HCT116 (cell line): Measurements from ENCODE around the gene HEPN1. TPM values are rescaled to one million over a fixed set of nuclear protein-coding genes. Genes with fewer than 3 reads are reported as not detected.

Source experiments
- ATAC-seq: fragments of 200-7000 bp; cut with Tn5 transposase; 2 replicates; pipeline ENCODE4 v1.9.1; 2020; ENCODE audit warnings: mild to moderate bottlenecking, moderate library complexity
- BruUV-seq: library from RNA; stranded (reverse); fragments of 400-500 nt; replicated peaks from 2 replicates; lab custom pipeline; 2021; lab: Mats Ljungman, UMichigan
- CTCF ChIA-PET: fragments of 300-600 bp; sonication (Branson Sonifier 250); formaldehyde crosslinking; loops from one replicate; lab custom pipeline; 2021; ENCODE audit warnings: antibody characterized with exemption; lab: Charles Lee
- POLR2A ChIA-PET: fragments of 300-600, 350-600 bp; sonication (Branson Sonifier 250); formaldehyde crosslinking; loops from one replicate; lab custom pipeline; 2021; ENCODE audit warnings: antibody characterized with exemption; lab: Charles Lee
- RAD21 ChIA-PET, 2 experiments: fragments of 300-600 bp; sonication (Branson Sonifier 250); formaldehyde crosslinking; loops; one replicate each; lab custom pipeline; 2023; ENCODE audit warnings: low total read pairs in 2 of 2; ENCODE audit not compliant: uncharacterized antibody in 2 of 2, unreplicated experiment in 2 of 2, low non-redundant PET in 1 of 2; lab: Charles Lee
- DNase-seq: peaks from one replicate; pipeline ENCODE4 v3.0.0-alpha.2; 2010; ENCODE audit warnings: low read depth, low spot score
- H2AFZ ChIP-seq: fragments of 200-600 bp; shearing (Covaris generic), sonication (generic); 2 replicates; pipeline ENCODE4 v1.6.1; 2017; ENCODE audit warnings: low read depth, mixed run types, mixed read lengths, antibody characterized with exemption, low read length; ENCODE audit not compliant: poor library complexity, severe bottlenecking
- H3K27ac ChIP-seq: 2 replicates; pipeline ENCODE4 v1.5.1; 2012; ENCODE audit warnings: low read depth, low read length
- H3K27me3 ChIP-seq: fragments of 200-600 bp; sonication (generic); 2 replicates; pipeline ENCODE4 v1.6.1; 2016; ENCODE audit warnings: mixed run types, low read length, mixed read lengths; ENCODE audit not compliant: insufficient read depth
- H3K36me3 ChIP-seq, 2 experiments: fragments of 200-500 bp in 1 of 2; fragments of 200-600 bp in 1 of 2; sonication (Bioruptor generic) in 1 of 2; sonication (generic) in 1 of 2; 2 replicates each; pipeline versions ENCODE4 v1.5.1 to v1.6.1; 2014 to 2016; ENCODE audit warnings: low read length in 2 of 2, inconsistent platforms in 1 of 2, mixed read lengths in 1 of 2, mixed run types in 1 of 2; ENCODE audit not compliant: insufficient read depth in 2 of 2, control insufficient read depth in 1 of 2
- H3K4me1 ChIP-seq, 2 experiments: fragments of 200-600 bp in 1 of 2; sonication (generic) in 1 of 2; 2 replicates each; pipeline versions ENCODE4 v1.5.1 to v1.6.1; 2012 to 2017; ENCODE audit warnings: low read length in 2 of 2, inconsistent platforms in 1 of 2, mild to moderate bottlenecking in 1 of 2, mixed read lengths in 1 of 2, mixed run types in 1 of 2, moderate library complexity in 1 of 2; ENCODE audit not compliant: insufficient read depth in 2 of 2, control insufficient read depth in 1 of 2
- H3K4me2 ChIP-seq: fragments of 200-600 bp; sonication (generic); 2 replicates; pipeline ENCODE4 v1.6.1; 2017; ENCODE audit warnings: mixed run types, low read length, mixed read lengths
- H3K4me3 ChIP-seq, 2 experiments: fragments of 200-600 bp in 1 of 2; sonication (generic) in 1 of 2; replicated peaks in 1 of 2; 2 replicates each; pipeline ENCODE4 v1.5.1; 2011 to 2016; ENCODE audit warnings: low read length in 2 of 2, control low read depth in 1 of 2, low read depth in 1 of 2, mild to moderate bottlenecking in 1 of 2, mixed read lengths in 1 of 2, mixed run types in 1 of 2
- H3K79me2 ChIP-seq: fragments of 200-600 bp; sonication (generic); 2 replicates; pipeline ENCODE4 v1.6.1; 2017; ENCODE audit warnings: mild to moderate bottlenecking, mixed run types, low read length, moderate library complexity, mixed read lengths; ENCODE audit not compliant: insufficient read depth
- H3K9ac ChIP-seq: fragments of 200-600 bp; sonication (generic); 2 replicates; pipeline ENCODE4 v1.6.1; 2016; ENCODE audit warnings: low read length, mixed read lengths
- H3K9me2 ChIP-seq: fragments of 200-600 bp; sonication (generic), shearing (Covaris generic); 2 replicates; pipeline ENCODE4 v1.6.1; 2017; ENCODE audit warnings: mixed run types, mild to moderate bottlenecking, moderate library complexity; ENCODE audit not compliant: insufficient read depth
- H3K9me3 ChIP-seq, 2 experiments: fragments of 200-500 bp in 1 of 2; fragments of 200-600 bp in 1 of 2; sonication (Bioruptor generic) in 1 of 2; sonication (generic) in 1 of 2; 2 replicates each; pipeline ENCODE4 v1.6.1; 2014 to 2017; ENCODE audit warnings: low read length in 2 of 2, mixed read lengths in 2 of 2, inconsistent platforms in 1 of 2, low read depth in 1 of 2, mild to moderate bottlenecking in 1 of 2, mixed run types in 1 of 2, moderate library complexity in 1 of 2; ENCODE audit not compliant: control insufficient read depth in 1 of 2, insufficient read depth in 1 of 2
- H4K20me1 ChIP-seq: fragments of 200-600 bp; sonication (generic), shearing (Covaris generic); 2 replicates; pipeline ENCODE4 v1.6.1; 2017; ENCODE audit warnings: mixed run types, mild to moderate bottlenecking, moderate library complexity; ENCODE audit not compliant: insufficient read depth
- ATF3 ChIP-seq: IDR thresholded peaks from 2 replicates; pipeline ENCODE4 v1.6.1; 2012
- CBX3 ChIP-seq: IDR thresholded peaks from 2 replicates; pipeline ENCODE4 v1.6.1; 2012; ENCODE audit warnings: low read depth
- EGR1 ChIP-seq: IDR thresholded peaks from 2 replicates; pipeline ENCODE4 v1.6.1; 2012; ENCODE audit warnings: low read depth
- ELF1 ChIP-seq: IDR thresholded peaks from 2 replicates; pipeline ENCODE4 v1.6.1; 2012; ENCODE audit warnings: low read depth, borderline replicate concordance
- EZH2 ChIP-seq: fragments of 200-600 bp; sonication (generic); IDR thresholded peaks from 2 replicates; pipeline ENCODE4 v1.6.1; 2017; ENCODE audit warnings: antibody characterized with exemption, mixed run types
- EZH2phosphoT487 ChIP-seq: fragments of 200-600 bp; IDR thresholded peaks from 2 replicates; pipeline ENCODE4 v1.6.1; 2018; ENCODE audit warnings: antibody characterized with exemption, borderline replicate concordance
- JUND ChIP-seq: IDR thresholded peaks from 2 replicates; pipeline ENCODE4 v1.6.1; 2012
- MAX ChIP-seq: IDR thresholded peaks from 2 replicates; pipeline ENCODE4 v1.6.1; 2012
- POLR2A ChIP-seq: IDR thresholded peaks from 2 replicates; pipeline ENCODE4 v1.7.0; 2011; ENCODE audit warnings: borderline replicate concordance; ENCODE audit not compliant: insufficient read depth, insufficient read length; ENCODE audit errors: extremely low read depth
- REST ChIP-seq: IDR thresholded peaks from 2 replicates; pipeline ENCODE4 v1.6.1; 2012; ENCODE audit warnings: low read depth
- YY1 ChIP-seq: IDR thresholded peaks from 2 replicates; pipeline ENCODE4 v1.6.1; 2011; ENCODE audit warnings: low read length, low read depth, moderate library complexity, mild to moderate bottlenecking; ENCODE audit not compliant: insufficient replicate concordance; ENCODE audit errors: extremely low read depth
- ZBTB33 ChIP-seq: IDR thresholded peaks from 2 replicates; pipeline ENCODE4 v1.6.1; 2011; ENCODE audit warnings: mild to moderate bottlenecking, low read length, moderate library complexity; ENCODE audit not compliant: insufficient replicate concordance; ENCODE audit errors: extremely low read depth
- ZFX ChIP-seq: fragments of 450-650 bp; IDR thresholded peaks from 2 replicates; pipeline ENCODE4 v1.6.1; 2017
- ZNF274 ChIP-seq: fragments of 200-500 bp; sonication (Bioruptor generic); IDR thresholded peaks from 2 replicates; pipeline ENCODE4 v1.6.1; 2014; ENCODE audit warnings: mild to moderate bottlenecking, low read depth, low read length, inconsistent platforms
- intact Hi-C: fragments of 100-400 bp; cut with micrococcal nuclease; formaldehyde crosslinking; loops from 2 replicates; pipeline ENCODE4 v1.10.0; 2022
- total RNA-seq: library from RNA; stranded (reverse); gene quantifications from one replicate; pipeline ENCODE4 v1.2.1, GENCODE V29; 2021; ENCODE audit not compliant: unreplicated experiment

HEPN1 gene
- total RNA-seq, 1 experiment from 2014 or later: not detected

- Histone ChIP-seq H3K9me2 (no peaks in the 10 kb centered on the region), H3K27ac (no peak overlapping the region), H3K4me3 (no peak overlapping the region), H3K9me3 (no peaks in the 10 kb centered on the region), H3K4me1 (no peaks in the 10 kb centered on the region), H3K27me3 (0 out of 2 replicates have a peak, but pooled peaks cover 3% of the 10 kb centered on the region), H2AFZ (no peak overlapping the region), H4K20me1 (no peaks in the 10 kb centered on the region), H3K79me2 (no peaks in the 10 kb centered on the region), H3K4me2 (no peak overlapping the region), H3K36me3 (no peaks in the 10 kb centered on the region), H3K9ac (no peak overlapping the region)
- ChIA-PET CTCF (interaction anchor here (1.9 kb wide), 1 partner anchor 11 kb away, joined by 8 read pairs; no protein-coding TSS in a partner anchor), POLR2A (no interaction called here), RAD21 (no interaction called here)
- TF ChIP-seq MAX (no peak), JUND (no peak)
- DNase-seq (no peak), ATAC-seq (no peak)
- intact Hi-C loops: no loop called here
- no TSS peak for BruUV-seq
Measured at GRCh38 chr11:124886978-124887666, 31.9 kb upstream of the HEPN1 start.

- Histone ChIP-seq H4K20me1 (no peaks in the 10 kb centered on the region), H3K27me3 (0 out of 2 replicates have a peak, but pooled peaks cover 3% of the 10 kb centered on the region), H3K4me2 (no peak overlapping the region), H3K9me2 (no peaks in the 10 kb centered on the region), H3K4me1 (no peaks in the 10 kb centered on the region), H2AFZ (no peak overlapping the region), H3K9me3 (no peaks in the 10 kb centered on the region), H3K9ac (no peak overlapping the region), H3K36me3 (no peaks in the 10 kb centered on the region), H3K4me3 (no peak overlapping the region), H3K79me2 (no peaks in the 10 kb centered on the region), H3K27ac (no peak overlapping the region)
- no TSS peak for BruUV-seq
- DNase-seq (no peak), ATAC-seq (no peak)
- RAD21 ChIA-PET: no interaction called here
- intact Hi-C loops: no loop called here
- CTCF ChIA-PET: interaction anchor here (1.9 kb wide), 1 partner anchor 12 kb away, joined by 8 read pairs; no protein-coding TSS in a partner anchor
- POLR2A ChIA-PET: no interaction called here
- TF ChIP-seq EZH2phosphoT487 (no peak), REST (no peak), ZBTB33 (no peak), POLR2A (no peak), ZNF274 (no peak), MAX (no peak), ELF1 (no peak), EGR1 (no peak), EZH2 (no peak), CBX3 (no peak), YY1 (no peak), ATF3 (no peak), ZFX (no peak)
Measured at GRCh38 chr11:124887667-124888013, 31.4 kb upstream of the HEPN1 start.
